HT-29 (cell line): Measurements from ENCODE around the gene APOC1. TPM values are rescaled to one million over a fixed set of nuclear protein-coding genes. Genes with fewer than 3 reads are reported as not detected.

Experiments used
- DNase-seq: peaks from one replicate; pipeline ENCODE4 v3.0.0-alpha.2; 2015; ENCODE audit warnings: low spot score
- total RNA-seq: library from RNA; depleted of rRNA; stranded (reverse); fragments of >200 nt; shearing (Covaris generic); gene quantifications from 2 replicates; pipeline ENCODE4 v1.2.3, GENCODE V29; 2014; rRNA removed

APOC1 gene
- total RNA-seq, 1 experiment from 2014 or later = 0.28 TPM

GRCh38 chr19:44955505-44956439, 41.4 kb downstream of the APOC1 start:
- peak; percentile 42 for DNase-seq

GRCh38 chr19:44957526-44957925, 43.1 kb downstream of the APOC1 start:
- DNase-seq = no peak

- no peak for DNase-seq
Measured at GRCh38 chr19:44958090-44958489, 43.7 kb downstream of the APOC1 start.

- no peak for DNase-seq
Measured at GRCh38 chr19:44959691-44960090, 45.3 kb downstream of the APOC1 start.

- DNase-seq = no peak
Measured at GRCh38 chr19:44960906-44961728, 46.7 kb downstream of the APOC1 start.

GRCh38 chr19:44961821-44962220, 47.4 kb downstream of the APOC1 start:
- no peak for DNase-seq

- no peak for DNase-seq
Measured at GRCh38 chr19:44968118-44968517, 53.7 kb downstream of the APOC1 start.

- DNase-seq = no peak
Measured at GRCh38 chr19:44968670-44969069, 54.3 kb downstream of the APOC1 start.

Other genes starting within 250 kb of the APOC1 start
- gene CEACAM19, start 243.1 kb upstream of the APOC1 start, total RNA-seq = 1.0 and 2.2 TPM in 2 replicates
- gene CEACAM16, start 215.5 kb upstream of the APOC1 start, total RNA-seq = not detected in 2 replicates
- gene BCL3, start 165.9 kb upstream of the APOC1 start, total RNA-seq = 39.1 and 50.6 TPM in 2 replicates
- 79.7 and 93.2 TPM in 2 replicates for gene CBLC, start 136.7 kb upstream of the APOC1 start, total RNA-seq
- 150 and 201 TPM in 2 replicates for gene BCAM, start 105.5 kb upstream of the APOC1 start, total RNA-seq
- gene NECTIN2, start 68.3 kb upstream of the APOC1 start, total RNA-seq = 603 and 664 TPM in 2 replicates
- 467 and 469 TPM in 2 replicates for gene TOMM40, start 23.4 kb upstream of the APOC1 start, total RNA-seq
- 1.5 and 2.5 TPM in 2 replicates for gene APOE, start 8.8 kb upstream of the APOC1 start, total RNA-seq
- not detected in 2 replicates for gene APOC4, start 27.6 kb downstream of the APOC1 start, total RNA-seq
- gene APOC2, start 31.4 kb downstream of the APOC1 start, total RNA-seq = not detected in 2 replicates
- gene CLPTM1, start 40.8 kb downstream of the APOC1 start, total RNA-seq = 104 and 106 TPM in 2 replicates
- 11.4 and 18.8 TPM in 2 replicates for gene RELB, start 86.9 kb downstream of the APOC1 start, total RNA-seq
- gene CLASRP, start 124.4 kb downstream of the APOC1 start, total RNA-seq = 90.2 and 99.9 TPM in 2 replicates
- gene ZNF296, start 161.9 kb downstream of the APOC1 start, total RNA-seq = 1.5 and 1.7 TPM in 2 replicates
- 113 and 137 TPM in 2 replicates for gene GEMIN7, start 164.7 kb downstream of the APOC1 start, total RNA-seq
- 108 and 128 TPM in 2 replicates for gene PPP1R37, start 178.6 kb downstream of the APOC1 start, total RNA-seq
- 1.4 and 6.7 TPM in 2 replicates for gene NKPD1, start 246.4 kb downstream of the APOC1 start, total RNA-seq